GM19467 (cell line): Measurements from ENCODE around the gene CTXN1.
"Not testable (repeated sequence)": the region's sequence is repeated elsewhere in the genome, so short reads cannot be mapped to it uniquely, and the experiment has no call there.

Experiments used
- ATAC-seq: cut with Tn5 transposase; IDR thresholded peaks from one replicate; pipeline ENCODE4 v1.9.1; 2021; ENCODE audit warnings: mild to moderate bottlenecking, moderate library complexity; ENCODE audit not compliant: unreplicated experiment

Gene CTXN1

DNA sequence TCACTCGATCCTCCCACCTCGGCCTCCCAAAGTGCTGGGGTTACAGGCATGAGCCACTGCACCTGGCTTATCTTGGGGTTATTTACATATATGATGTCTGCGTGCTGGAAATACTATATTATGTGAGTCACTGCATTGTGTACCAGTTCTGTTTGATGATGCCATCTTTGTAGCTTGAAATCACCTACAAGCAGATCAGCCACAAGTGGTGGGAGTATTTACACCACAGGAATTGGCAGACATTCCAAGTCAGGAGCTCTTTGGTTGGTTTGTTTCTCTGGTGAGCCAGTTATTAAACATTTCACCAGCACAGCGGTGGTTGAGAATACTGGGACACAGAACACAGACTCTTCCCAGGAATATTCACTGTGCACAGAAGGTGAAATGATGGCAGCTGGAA lies 22.0 kb upstream of the CTXN1 start:
- no peak for ATAC-seq

- ATAC-seq: peak; percentile 20
These were observed 18.3 kb upstream of the CTXN1 start for GRCh38 chr19:7944177-7944761.

GRCh38 chr19:7943444-7944176 lies 17.7 kb upstream of the CTXN1 start, which contains the start of gene TIMM44:
Gene TIMM44 (minus strand): TSS chr19:7943666. CDS start chr19:7943651, 15 bp downstream.
- peak; percentile 91 for ATAC-seq

- ATAC-seq: no peak
These were observed 17.1 kb upstream of the CTXN1 start for GRCh38 chr19:7942981-7943443.

- ATAC-seq: no peak
These were observed 16.1 kb upstream of the CTXN1 start for GRCh38 chr19:7941895-7942596.

DNA sequence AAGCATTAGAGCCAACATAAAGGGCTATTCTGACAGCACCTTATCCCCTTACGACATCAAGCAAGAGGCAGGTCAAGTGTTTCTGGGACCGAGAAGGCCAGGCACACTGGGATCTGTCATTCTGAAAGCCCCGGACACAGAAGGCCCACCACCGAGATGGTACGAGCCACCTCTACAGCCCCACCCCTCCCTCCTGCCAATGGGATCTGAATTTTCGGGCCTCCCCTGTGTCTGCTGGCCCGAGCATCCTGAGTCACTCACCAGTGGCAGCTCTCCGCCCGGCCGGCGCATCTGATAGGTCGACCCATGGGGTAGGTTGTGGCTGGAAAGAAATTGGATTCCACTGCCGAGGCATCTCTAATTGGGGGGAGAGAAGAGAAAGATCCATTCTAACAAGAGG lies 14.9 kb upstream of the CTXN1 start:
- ATAC-seq: no peak

GRCh38 chr19:7934766-7935165 lies 8.8 kb upstream of the CTXN1 start:
- ATAC-seq: no peak

DNA sequence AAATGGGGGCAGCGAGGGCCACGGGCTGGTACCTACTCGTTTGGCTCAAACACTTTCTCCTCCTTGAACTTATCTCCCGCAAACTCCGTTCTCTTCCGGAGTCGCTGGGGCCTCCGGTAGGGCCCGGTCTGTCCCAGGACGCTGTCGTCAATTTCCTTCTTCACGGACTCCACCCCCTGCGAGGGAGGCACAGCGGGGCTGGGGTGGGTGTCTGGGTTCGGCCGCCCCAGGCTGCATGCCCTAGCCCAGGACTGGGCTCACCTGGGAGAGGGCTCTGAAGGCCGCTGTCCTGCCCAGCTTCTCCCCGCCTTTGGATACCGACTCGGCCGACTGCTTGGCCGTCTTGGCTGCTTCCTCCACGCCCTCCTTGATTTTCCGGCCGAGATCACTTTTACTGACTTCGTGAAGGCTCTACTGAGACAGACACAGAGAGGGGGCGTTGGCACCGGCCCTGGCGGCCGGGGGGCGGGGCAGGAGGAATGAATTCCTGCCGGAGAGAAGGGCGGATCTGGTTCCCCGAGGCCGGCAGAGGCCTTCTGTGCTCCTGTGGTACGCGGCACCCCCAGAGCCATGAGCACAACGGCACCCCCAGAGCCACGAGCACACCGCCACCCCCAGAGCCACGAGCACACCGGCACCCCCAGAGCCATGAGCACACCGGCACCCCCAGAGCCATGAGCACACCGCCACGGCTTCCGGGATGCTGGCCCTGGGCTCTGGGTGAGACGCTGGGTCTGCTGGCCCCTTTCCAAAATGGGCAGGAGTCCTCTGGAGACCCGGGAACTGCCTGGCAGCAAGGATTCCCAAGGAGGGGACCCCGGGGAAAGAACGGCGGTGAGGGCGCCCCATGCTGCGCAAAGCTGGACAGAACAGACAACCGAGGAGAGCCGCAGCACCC lies 8.1 kb upstream of the CTXN1 start:
- ATAC-seq: no peak

DNA sequence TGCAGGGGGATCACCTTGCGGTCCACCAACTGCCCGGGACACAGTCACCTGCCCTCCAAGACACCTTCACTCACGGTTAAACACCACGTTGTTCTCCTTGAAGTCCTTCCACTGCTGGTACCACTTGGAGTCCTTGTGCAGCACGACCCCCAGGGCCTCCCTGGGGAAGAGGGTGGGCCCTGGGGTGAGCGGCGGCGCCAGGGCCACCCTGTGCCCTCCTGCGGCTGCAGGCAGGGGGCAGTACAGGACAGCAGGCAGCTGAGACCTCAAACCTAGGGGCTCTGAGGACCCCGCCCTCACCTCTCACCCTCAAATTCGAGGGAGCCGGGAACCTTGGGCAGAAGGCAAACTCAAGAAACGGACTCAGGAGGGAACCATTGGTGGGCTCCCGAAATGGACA lies 7.5 kb upstream of the CTXN1 start:
- no peak for ATAC-seq

DNA sequence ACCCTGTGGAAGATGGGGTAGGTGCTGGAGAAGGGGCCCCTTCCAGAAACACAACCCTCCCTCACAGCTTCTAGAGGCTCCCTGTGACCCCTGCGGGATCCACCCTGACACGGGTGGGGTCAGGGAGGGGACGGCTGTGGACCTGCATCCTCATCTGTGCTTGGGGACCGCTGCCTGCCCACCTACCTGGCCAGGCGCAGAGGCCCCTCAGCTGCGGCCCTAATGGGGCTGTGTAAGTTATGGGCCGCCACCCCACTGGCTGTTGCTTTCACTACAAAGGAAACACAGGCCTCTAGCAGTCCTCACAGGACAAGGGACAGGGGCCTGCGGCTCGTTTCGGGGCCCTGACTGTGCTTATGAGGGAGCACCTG lies 7.0 kb upstream of the CTXN1 start:
- no peak for ATAC-seq

DNA sequence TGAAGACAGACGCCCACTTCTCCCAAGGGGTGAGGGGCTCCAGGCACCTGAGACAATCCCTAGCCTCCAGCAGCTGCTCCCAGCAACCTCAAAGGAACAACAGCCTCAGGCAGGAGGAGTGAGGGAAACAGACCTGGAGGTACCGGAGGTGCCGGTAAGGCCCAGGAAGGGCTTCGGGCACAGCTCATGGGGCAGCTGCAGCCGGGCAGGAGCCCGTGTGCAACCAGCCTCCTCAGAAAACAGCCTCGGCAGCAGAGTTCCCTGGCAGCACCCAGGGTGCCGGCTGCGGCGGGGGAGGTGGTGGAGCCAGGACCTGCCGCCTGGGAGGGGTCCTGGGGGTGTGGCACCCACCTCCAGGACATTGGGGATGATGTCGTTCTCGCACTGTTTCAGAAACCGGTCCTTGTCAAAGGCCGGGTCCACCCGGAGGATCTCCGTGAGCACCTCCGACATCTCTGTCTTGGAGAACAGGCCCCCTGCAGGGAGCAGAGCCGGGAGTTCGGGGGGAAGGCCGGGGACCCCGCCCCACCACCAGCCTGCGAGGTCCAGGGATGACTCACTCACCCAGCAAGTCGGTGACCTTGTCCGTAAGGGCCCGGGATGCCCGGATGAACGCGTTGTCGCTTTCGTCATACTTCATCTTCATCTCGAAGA lies 6.5 kb upstream of the CTXN1 start:
- no peak for ATAC-seq

DNA sequence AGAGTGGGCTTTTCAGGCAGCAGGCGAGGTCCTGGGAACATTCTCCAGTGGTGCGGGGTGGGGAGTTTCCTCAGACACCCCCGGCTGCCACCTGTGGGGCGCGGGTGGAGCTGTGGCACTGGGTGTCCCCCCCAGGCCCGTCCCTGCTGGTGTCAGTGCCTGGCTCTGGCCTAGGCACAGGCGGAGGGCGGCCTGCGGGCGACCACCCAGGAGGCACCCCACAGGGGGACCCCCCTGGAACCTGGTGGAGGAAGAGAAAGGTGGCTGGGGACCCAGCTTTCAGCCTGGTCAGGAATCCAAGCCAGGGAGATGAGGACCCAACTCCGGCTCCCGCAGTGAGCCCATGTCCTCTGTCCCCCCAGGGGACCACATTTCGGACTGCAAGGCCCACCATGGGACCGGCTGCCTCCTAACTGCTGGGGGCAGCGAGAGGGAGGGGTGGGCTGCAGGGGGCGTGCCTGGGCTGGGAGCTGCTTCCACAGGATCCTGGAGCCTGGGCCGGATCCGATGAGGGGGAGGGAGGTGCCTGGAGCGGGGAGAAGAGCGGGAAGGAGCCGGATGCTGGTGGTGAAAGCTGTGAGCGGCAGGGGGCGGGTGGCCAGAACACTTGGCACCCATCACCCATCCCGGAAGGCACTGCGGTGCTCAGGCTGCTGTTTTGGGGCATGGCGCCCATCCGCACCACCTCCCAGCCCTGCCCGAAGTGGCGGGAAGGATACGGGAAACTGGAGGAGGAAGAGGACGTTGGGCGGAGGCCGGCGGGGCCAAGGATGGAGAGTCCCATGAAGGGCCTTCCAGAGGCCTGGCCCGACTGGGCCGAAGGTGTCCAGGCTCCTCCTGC lies 5.5 kb upstream of the CTXN1 start:
- ATAC-seq: no peak

GRCh38 chr19:7930765-7931164 lies 4.8 kb upstream of the CTXN1 start:
- ATAC-seq: no peak

DNA sequence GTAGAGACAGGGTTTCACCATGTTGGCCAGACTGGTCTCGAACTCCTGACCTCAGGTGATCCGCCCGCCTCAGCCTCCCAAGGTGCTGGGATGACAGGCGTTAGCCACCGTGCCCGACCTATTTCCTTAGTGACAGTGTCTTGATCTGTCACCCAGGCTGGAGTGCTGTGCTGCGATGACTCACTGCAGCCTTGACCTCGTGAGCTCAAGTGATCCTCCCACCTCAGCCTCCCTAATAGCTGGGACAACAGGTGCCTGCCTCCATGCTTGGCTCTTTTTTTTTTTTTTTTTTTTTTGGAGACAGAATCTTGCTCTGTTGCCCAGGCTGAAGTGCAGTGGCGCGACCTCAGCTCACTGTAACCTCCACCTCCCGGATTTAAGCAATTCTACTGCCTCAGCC lies 4.1 kb upstream of the CTXN1 start:
- not testable (repeated sequence) for ATAC-seq

DNA sequence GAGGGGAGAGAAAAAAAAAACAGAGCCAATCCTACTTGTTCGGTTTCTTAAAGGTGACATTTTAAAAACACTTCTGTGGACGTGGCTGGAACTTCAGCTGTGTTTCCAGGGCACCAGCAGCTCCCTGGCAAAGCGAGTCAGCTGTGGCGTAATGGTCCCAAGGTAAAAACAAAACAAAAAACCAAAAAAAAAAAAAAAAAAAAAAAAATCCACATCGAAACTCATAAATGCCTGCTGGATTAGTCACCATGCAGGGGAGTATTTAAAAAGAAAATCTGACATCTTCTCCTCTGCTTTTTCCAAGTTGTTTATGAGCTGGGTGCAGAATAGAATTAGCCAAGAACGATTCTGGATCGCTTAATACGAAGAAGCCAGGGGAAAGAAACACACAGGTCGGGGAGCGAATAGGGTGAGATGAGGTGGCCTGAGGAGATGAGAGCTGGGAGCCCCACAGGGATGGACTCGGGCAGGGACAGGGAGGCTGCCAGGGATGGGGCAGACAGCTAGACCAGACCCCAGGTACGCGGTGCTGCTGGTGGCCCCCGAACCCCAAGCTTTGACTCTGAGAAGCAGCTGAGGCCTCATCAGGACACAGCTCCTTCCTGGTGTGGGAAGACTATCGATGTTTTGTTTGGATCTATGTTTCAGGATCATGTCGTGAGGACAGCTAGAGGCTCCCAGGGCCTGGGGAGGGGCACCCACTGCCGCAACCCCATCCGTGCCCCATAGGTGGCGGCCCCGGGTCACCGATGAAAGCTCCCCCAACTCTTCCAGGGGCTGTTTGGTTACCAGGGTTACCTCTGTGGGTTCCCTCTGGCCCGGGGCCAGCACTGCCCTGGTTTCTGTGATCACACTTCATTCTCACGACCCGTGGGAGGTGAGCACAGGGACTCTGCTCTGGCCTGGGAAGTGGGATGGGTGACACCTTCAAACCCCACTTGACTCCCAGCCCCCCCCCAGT lies 3.1 kb upstream of the CTXN1 start:
- ATAC-seq: no peak

DNA sequence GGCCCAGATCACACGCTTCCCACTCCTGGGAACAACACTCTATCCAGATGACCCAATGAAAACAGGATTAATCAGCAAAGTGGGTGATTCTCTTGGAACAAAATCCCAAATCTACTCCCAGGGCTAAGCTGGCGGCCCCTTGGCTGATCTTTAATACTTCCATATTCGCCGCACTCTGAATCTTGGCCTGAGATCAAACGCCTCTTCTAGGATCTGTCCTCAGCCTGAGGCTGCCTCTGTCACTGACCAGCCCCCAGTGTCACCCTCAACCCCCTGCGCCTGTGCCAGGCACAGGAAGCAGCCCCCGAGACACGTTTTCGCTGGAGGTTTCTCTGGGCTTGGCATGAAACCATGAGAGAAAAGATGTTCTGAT lies 2.4 kb upstream of the CTXN1 start:
- ATAC-seq: no peak

DNA sequence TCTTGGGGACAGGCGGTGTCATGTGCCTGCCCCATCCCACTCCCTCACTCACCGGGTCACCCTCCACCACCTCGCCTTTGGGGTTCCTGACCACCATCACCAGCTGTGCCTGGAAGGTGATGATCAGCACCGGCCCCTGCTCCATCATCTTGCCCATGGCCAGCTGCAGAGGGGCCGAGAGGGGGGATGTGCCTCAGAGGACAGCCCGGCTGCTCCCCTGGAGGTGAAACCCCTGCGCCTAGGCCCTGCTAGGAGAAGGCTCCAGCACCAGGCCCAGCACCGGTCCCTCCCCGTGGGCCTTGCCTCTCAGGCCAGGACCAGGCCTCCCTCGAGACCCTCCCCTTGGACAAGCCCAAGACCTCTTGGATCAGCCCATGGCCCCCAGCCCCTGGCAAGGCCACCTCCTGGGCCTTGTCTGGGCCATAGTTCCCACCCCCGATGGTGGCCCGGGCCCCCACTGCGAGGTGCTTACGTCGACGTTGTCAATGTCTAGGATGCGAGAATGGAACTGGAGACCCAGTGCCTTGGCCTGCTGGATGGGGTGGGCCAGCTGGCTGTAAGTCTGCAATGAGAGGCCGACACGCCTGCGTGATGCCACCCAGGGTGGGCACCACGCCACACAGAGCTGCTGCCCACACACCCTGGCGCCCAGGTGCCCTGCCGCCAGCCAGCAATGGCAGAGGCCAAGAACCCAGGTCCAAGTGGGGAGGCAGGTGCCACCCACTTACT lies 1.8 kb upstream of the CTXN1 start:
- no peak for ATAC-seq
